Measurements from ENCODE around the gene KMT5C. TPM values are rescaled to one million over a fixed set of nuclear protein-coding genes. Genes with fewer than 3 reads are reported as not detected.

The KMT5C gene
- total and polyA plus RNA-seq, 2 experiments from 2014 or later: 63.5 to 82.4 TPM

DNA sequence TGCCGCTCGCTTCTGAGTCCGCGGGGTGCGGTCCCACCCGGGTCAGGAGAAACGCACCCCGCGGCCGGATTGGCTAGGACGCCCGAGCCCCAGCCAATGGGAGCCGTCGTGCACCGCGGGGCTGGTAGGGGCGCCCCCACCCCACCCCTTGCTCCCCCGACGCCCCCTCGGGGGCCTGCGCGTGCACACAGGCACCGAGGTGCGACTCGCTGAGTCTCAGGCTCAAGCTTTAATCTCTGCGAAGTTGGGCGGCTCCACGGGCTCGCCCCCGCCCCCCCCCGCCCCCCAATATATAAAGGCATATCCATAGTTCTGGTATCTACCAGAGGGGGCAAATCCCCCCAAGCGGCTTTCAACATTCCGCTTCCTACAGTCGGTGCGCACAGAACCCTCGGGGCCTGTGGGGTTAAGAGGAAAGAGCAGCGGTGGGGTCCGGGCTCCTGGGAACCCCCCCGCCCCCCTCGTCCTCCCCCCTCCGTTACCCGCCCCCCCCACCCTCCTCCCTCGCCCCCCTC, 15.1 kb downstream of the KMT5C start, which contains the start of gene COX6B2:
TSS of gene COX6B2 (minus strand) at position 22 of the 515 bp plus-strand sequence. CDS start 198 bp downstream, outside the sequence.
- Histone ChIP-seq H3K4me3 (peak within 1 kb of the TSS; percentile 30), H3K9me3 (ENCODE audit: low read depth) (no peaks in the 10 kb centered on the region), H3K27ac (no peak within 1 kb of the TSS), H3K27me3 (peaks cover 62% of the 10 kb centered on the region), H3K36me3 (no peaks in the 10 kb centered on the region), H3K4me1 (ENCODE audit: low read depth) (no peaks in the 10 kb centered on the region)
- no peak for DNase-seq (ENCODE audit: low read depth in 1 of 2, low spot score in 1 of 2)
- no peak for TF ChIP-seq CTCF (IDR thresholded peaks at IDR 0.05; ENCODE audit: low read depth, low read length)

DNA sequence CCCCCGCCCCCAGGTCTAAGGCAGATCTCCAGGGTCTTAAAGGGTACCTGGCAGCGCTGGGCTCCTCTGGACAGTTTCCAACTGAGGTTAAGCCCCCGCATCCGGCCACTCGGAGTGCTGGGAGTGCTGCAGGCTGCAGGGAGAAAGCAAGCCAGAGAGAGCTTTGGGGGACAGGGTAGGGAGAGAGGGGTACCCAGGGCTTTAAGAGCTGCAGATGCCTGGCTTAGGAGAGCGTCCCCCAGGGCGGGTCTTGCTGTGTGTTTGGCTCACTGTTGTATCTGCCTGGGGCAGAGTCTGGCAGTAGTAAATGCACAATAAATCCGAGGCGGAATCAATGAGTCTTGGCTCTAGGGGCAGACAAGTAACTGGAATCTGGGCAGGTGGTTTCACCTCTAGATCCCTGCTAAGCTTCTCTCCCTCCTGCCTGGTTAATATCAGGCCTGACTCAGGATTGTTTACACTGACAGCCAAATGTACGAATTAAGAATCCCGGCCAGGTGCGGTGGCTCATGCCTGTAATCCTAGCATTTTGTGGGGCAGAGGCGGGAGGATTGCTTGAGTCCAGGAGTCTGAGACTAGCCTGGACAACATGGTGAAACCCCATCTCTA, 15.6 kb downstream of the KMT5C start:
- no peaks in the 10 kb centered on the region for H3K36me3 ChIP-seq
- no peak overlapping the region for H3K27ac ChIP-seq
- peaks cover 62% of the 10 kb centered on the region for H3K27me3 ChIP-seq
- no peaks in the 10 kb centered on the region for H3K9me3 ChIP-seq (ENCODE audit: low read depth)
- H3K4me3 ChIP-seq: no peak overlapping the region
- DNase-seq (ENCODE audit: low read depth in 1 of 2, low spot score in 1 of 2): no peak
- no peak for TF ChIP-seq CTCF (IDR thresholded peaks at IDR 0.05; ENCODE audit: low read depth, low read length)
- no peaks in the 10 kb centered on the region for H3K4me1 ChIP-seq (ENCODE audit: low read depth)

GRCh38 chr19:55358493-55358892, 18.8 kb downstream of the KMT5C start:
- H3K36me3 ChIP-seq: no peaks in the 10 kb centered on the region
- no peak for TF ChIP-seq CTCF (IDR thresholded peaks at IDR 0.05; ENCODE audit: low read depth, low read length)
- H3K9me3 ChIP-seq (ENCODE audit: low read depth): no peaks in the 10 kb centered on the region
- no peak overlapping the region for H3K27ac ChIP-seq
- H3K27me3 ChIP-seq: peaks cover 40% of the 10 kb centered on the region
- no peak for DNase-seq (ENCODE audit: low read depth in 1 of 2, low spot score in 1 of 2)
- H3K4me3 ChIP-seq: no peak overlapping the region
- no peaks in the 10 kb centered on the region for H3K4me1 ChIP-seq (ENCODE audit: low read depth)

- no peak for DNase-seq (ENCODE audit: low read depth in 1 of 2, low spot score in 1 of 2)
- Histone ChIP-seq H3K4me3 (no peak overlapping the region), H3K36me3 (no peaks in the 10 kb centered on the region), H3K27me3 (peaks cover 33% of the 10 kb centered on the region), H3K4me1 (ENCODE audit: low read depth) (no peaks in the 10 kb centered on the region), H3K27ac (no peak overlapping the region), H3K9me3 (ENCODE audit: low read depth) (no peaks in the 10 kb centered on the region)
- no peak for TF ChIP-seq CTCF (IDR thresholded peaks at IDR 0.05; ENCODE audit: low read depth, low read length)
These were observed 19.6 kb downstream of the KMT5C start for GRCh38 chr19:55358943-55359908.

- Histone ChIP-seq H3K9me3 (ENCODE audit: low read depth) (no peaks in the 10 kb centered on the region), H3K27me3 (peaks cover 16% of the 10 kb centered on the region), H3K4me1 (ENCODE audit: low read depth) (no peaks in the 10 kb centered on the region), H3K27ac (no peak overlapping the region), H3K36me3 (no peaks in the 10 kb centered on the region), H3K4me3 (no peak overlapping the region)
- no peak for DNase-seq (ENCODE audit: low read depth in 1 of 2, low spot score in 1 of 2)
- TF ChIP-seq CTCF (IDR thresholded peaks at IDR 0.05; ENCODE audit: low read depth, low read length): no peak
These were observed 21.2 kb downstream of the KMT5C start for GRCh38 chr19:55360902-55361301.
